Body of pancreas (tissue), 4 donors: Measurements from ENCODE around the gene USP12.

Source experiments
- CTCF ChIP-seq, 7 experiments: fragments of 450-650 bp in 4 of 7; fragments of 200-600 bp in 3 of 7; sonication (generic) in 3 of 7; IDR thresholded peaks; one replicate each; pipeline ENCODE4 v1.5.1; 2016 to 2019; ENCODE audit warnings: antibody characterized with exemption in 7 of 7
- POLR2A ChIP-seq, 3 donors: fragments of 450-650 bp; IDR thresholded peaks; one replicate each; pipeline ENCODE4 v1.6.1; 2016; ENCODE audit warnings: antibody characterized with exemption in 3 of 3, mild to moderate bottlenecking in 2 of 3

DNA sequence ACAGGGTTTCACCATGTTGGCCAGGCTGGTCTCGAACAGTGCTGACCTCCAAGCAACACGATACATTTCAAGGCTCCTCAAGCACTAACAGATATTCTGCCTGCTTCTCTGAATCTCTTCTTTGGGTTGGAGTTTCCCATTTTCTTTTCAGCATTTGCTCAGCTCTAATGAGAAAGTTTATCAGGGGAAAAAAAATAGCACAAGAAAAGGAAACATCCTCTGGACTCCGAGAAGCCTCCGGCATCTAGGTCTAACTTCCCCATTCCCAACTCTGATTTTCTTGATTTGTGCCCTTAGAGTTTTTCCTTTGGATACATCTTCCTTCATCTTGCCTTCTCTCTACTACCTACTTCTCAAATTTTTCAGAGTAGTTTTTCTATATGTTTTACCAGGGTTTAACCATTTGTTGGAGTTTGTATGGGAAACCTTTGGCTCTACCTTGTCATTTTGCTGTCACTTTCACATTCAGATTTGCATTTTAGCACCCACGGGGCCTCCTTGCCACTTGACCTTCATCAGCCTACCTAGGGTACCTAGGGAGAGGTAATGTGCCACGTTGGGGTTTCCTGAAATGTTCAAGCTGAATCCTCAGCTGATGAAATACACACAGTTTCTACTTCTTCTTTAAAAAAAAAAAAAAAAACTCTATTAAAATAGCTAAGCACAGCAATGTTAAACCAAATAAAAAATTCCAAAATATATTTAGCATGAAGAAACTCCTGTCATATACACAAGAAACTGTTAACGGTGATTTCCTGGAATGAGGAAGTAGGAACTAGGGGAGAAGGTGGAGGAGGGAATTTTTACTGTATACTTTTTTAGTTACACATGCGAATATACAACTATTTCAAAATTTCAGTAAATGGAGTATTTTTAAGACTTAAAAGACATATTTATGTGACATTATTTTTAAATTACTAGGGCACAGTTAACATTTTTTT lies 5.1 kb upstream of the USP12 start:
- no peak for TF ChIP-seq CTCF (IDR thresholded peaks at IDR 0.05)
- no peak for TF ChIP-seq POLR2A (IDR thresholded peaks at IDR 0.05)
